HEK293 (cell line): ENCODE measurements around the gene PGS1.

ENCODE experiments used
- CTCF ChIA-PET: fragments of 350-600 bp; formaldehyde crosslinking; extraction: SDS; loops from one replicate; lab custom pipeline; 2021; ENCODE audit warnings: antibody characterized with exemption; lab: Yijun Ruan, JAX
- POLR2A ChIA-PET: fragments of 300-600 bp; formaldehyde crosslinking; extraction: SDS; loops from one replicate; lab custom pipeline; 2020; ENCODE audit warnings: antibody characterized with exemption, inconsistent platforms; lab: Yijun Ruan, JAX
- H3K27ac ChIP-seq: fragments of 200-500 bp; sonication (Bioruptor generic); 2 replicates; pipeline ENCODE4 v1.5.1; 2014; ENCODE audit warnings: low read depth, low read length, control low read depth, inconsistent platforms; ENCODE audit errors: extremely low read depth
- H3K36me3 ChIP-seq, 2 experiments: fragments of 200-500 bp in 1 of 2; sonication (Bioruptor generic) in 1 of 2; 1 replicate in 1 of 2; 2 replicates in 1 of 2; pipeline ENCODE4 v1.5.1; 2014 to 2017; ENCODE audit warnings: inconsistent platforms in 2 of 2, low read length in 2 of 2; ENCODE audit not compliant: control insufficient read depth in 2 of 2, insufficient read depth in 1 of 2
- H3K4me1 ChIP-seq: fragments of 200-500 bp; sonication (Bioruptor generic); 2 replicates; pipeline ENCODE4 v1.5.1; 2014; ENCODE audit warnings: mild to moderate bottlenecking, low read length, inconsistent platforms; ENCODE audit not compliant: control insufficient read depth, insufficient read depth
- H3K4me3 ChIP-seq: 2 replicates; pipeline ENCODE4 v1.5.1; 2011; ENCODE audit warnings: low read depth, mild to moderate bottlenecking, control low read depth, low read length, moderate library complexity
- H3K9me3 ChIP-seq: fragments of 200-500 bp; sonication (Bioruptor generic); 2 replicates; pipeline ENCODE4 v1.5.1; 2014; ENCODE audit warnings: low read depth, low read length, inconsistent platforms; ENCODE audit not compliant: control insufficient read depth, insufficient read depth
- KLF8 ChIP-seq: fragments of 450-650 bp; formaldehyde crosslinking; IDR thresholded peaks from 2 replicates; pipeline ENCODE4 v1.5.1; 2016; ENCODE audit warnings: missing biosample characterization, missing genetic modification characterization
- OSR2 ChIP-seq: fragments of 450-650 bp; formaldehyde crosslinking; IDR thresholded peaks from 2 replicates; pipeline ENCODE4 v1.5.1; 2016; ENCODE audit warnings: missing biosample characterization, missing genetic modification characterization
- RBAK ChIP-seq: fragments of 450-650 bp; formaldehyde crosslinking; IDR thresholded peaks from 2 replicates; pipeline ENCODE4 v1.5.1; 2016; ENCODE audit warnings: missing biosample characterization, missing genetic modification characterization
- SCRT1 ChIP-seq: fragments of 450-650 bp; formaldehyde crosslinking; IDR thresholded peaks from 2 replicates; pipeline ENCODE4 v1.5.1; 2016; ENCODE audit warnings: missing biosample characterization, missing genetic modification characterization, borderline replicate concordance
- SP7 ChIP-seq: fragments of 450-650 bp; formaldehyde crosslinking; IDR thresholded peaks from 2 replicates; pipeline ENCODE4 v1.5.1; 2016; ENCODE audit warnings: missing biosample characterization, missing genetic modification characterization
- ZBTB44 ChIP-seq: fragments of 450-650 bp; IDR thresholded peaks from 2 replicates; pipeline ENCODE4 v1.5.1; 2018; ENCODE audit warnings: missing biosample characterization, mild to moderate bottlenecking, missing genetic modification characterization
- ZFHX2 ChIP-seq: fragments of 450-650 bp; formaldehyde crosslinking; conservative IDR thresholded peaks from 2 replicates; pipeline ENCODE4 v1.5.1; 2016; ENCODE audit warnings: missing biosample characterization, missing genetic modification characterization
- ZNF114 ChIP-seq: fragments of 450-650 bp; formaldehyde crosslinking; IDR thresholded peaks from 2 replicates; pipeline ENCODE4 v1.5.0; 2017; ENCODE audit warnings: missing biosample characterization, missing genetic modification characterization
- ZNF292 ChIP-seq: fragments of 450-650 bp; formaldehyde crosslinking; IDR thresholded peaks from 2 replicates; pipeline ENCODE4 v1.5.1; 2016; ENCODE audit warnings: low read depth, missing biosample characterization, missing genetic modification characterization, borderline replicate concordance
- ZNF426 ChIP-seq: fragments of 450-650 bp; formaldehyde crosslinking; IDR thresholded peaks from 2 replicates; pipeline ENCODE4 v1.5.1; 2017; ENCODE audit warnings: missing biosample characterization, missing genetic modification characterization, mild to moderate bottlenecking, inconsistent platforms, moderate library complexity
- ZNF449 ChIP-seq: fragments of 450-650 bp; formaldehyde crosslinking; IDR thresholded peaks from 2 replicates; pipeline ENCODE4 v1.5.1; 2017; ENCODE audit warnings: missing biosample characterization, mild to moderate bottlenecking, missing genetic modification characterization, moderate library complexity
- ZNF473 ChIP-seq: fragments of 450-650 bp; formaldehyde crosslinking; IDR thresholded peaks from 2 replicates; pipeline ENCODE4 v1.5.1; 2017; ENCODE audit warnings: missing biosample characterization, missing genetic modification characterization
- ZNF654 ChIP-seq: fragments of 450-650 bp; formaldehyde crosslinking; IDR thresholded peaks from 2 replicates; pipeline ENCODE4 v1.5.1; 2016; ENCODE audit warnings: low read depth, missing biosample characterization, missing genetic modification characterization
- ZNF791 ChIP-seq: fragments of 450-650 bp; formaldehyde crosslinking; IDR thresholded peaks from 2 replicates; pipeline ENCODE4 v1.5.1; 2016; ENCODE audit warnings: missing biosample characterization, missing genetic modification characterization
- TF ChIP-seq, protein P1 (sequence below): fragments of 450-650 bp; formaldehyde crosslinking; IDR thresholded peaks from 2 replicates; pipeline ENCODE4 v1.5.1; 2016; ENCODE audit warnings: missing biosample characterization, missing genetic modification characterization
- TF ChIP-seq, protein P2 (sequence below): fragments of 450-650 bp; formaldehyde crosslinking; conservative IDR thresholded peaks from 2 replicates; pipeline ENCODE4 v1.5.1; 2016; ENCODE audit warnings: low read depth, missing biosample characterization, missing genetic modification characterization

The PGS1 gene

DNA sequence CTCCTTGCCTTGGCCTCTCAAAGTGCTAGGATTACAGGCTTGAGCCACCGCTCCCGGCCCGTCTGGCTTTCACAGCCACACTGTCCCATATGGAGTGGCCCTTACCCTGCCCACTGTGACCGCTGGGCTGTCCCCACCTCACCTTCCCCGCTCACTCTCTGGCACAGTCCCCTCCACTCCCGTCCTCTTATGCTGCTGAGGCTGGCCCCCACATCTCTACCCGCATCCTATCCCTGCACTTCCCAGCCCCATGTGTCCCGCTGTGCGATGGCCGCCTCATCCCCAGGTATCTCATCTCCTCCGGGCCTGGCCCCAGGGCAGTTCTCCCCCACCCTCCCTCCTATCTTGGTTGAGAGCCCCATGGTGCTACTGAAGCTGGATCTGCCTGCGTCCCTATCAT is 93.2 kb downstream of the PGS1 start:
- TF ChIP-seq ZNF791 (tag by site-specific recombination) = no peak
- no peak for TF ChIP-seq ZNF449 (tag by site-specific recombination)
- no peak for TF ChIP-seq ZNF654
- no peak for TF ChIP-seq KLF8 (tag by site-specific recombination)
- no peak for TF ChIP-seq OSR2 (tag by site-specific recombination)
- TF ChIP-seq RBAK (tag by site-specific recombination) = no peak
- TF ChIP-seq ZNF292 (tag by site-specific recombination) = no peak
- TF ChIP-seq ZNF473 = no peak
- no peak for TF ChIP-seq ZBTB44 (tag by site-specific recombination)
- no peak for TF ChIP-seq SP7 (tag by site-specific recombination)
- TF ChIP-seq, protein P1, sequence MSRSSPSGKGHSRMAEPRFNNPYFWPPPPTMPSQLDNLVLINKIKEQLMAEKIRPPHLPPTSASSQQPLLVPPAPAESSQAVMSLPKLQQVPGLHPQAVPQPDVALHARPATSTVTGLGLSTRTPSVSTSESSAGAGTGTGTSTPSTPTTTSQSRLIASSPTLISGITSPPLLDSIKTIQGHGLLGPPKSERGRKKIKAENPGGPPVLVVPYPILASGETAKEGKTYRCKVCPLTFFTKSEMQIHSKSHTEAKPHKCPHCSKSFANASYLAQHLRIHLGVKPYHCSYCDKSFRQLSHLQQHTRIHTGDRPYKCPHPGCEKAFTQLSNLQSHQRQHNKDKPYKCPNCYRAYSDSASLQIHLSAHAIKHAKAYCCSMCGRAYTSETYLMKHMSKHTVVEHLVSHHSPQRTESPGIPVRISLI (tag by site-specific recombination) = no peak
- TF ChIP-seq, protein P2, sequence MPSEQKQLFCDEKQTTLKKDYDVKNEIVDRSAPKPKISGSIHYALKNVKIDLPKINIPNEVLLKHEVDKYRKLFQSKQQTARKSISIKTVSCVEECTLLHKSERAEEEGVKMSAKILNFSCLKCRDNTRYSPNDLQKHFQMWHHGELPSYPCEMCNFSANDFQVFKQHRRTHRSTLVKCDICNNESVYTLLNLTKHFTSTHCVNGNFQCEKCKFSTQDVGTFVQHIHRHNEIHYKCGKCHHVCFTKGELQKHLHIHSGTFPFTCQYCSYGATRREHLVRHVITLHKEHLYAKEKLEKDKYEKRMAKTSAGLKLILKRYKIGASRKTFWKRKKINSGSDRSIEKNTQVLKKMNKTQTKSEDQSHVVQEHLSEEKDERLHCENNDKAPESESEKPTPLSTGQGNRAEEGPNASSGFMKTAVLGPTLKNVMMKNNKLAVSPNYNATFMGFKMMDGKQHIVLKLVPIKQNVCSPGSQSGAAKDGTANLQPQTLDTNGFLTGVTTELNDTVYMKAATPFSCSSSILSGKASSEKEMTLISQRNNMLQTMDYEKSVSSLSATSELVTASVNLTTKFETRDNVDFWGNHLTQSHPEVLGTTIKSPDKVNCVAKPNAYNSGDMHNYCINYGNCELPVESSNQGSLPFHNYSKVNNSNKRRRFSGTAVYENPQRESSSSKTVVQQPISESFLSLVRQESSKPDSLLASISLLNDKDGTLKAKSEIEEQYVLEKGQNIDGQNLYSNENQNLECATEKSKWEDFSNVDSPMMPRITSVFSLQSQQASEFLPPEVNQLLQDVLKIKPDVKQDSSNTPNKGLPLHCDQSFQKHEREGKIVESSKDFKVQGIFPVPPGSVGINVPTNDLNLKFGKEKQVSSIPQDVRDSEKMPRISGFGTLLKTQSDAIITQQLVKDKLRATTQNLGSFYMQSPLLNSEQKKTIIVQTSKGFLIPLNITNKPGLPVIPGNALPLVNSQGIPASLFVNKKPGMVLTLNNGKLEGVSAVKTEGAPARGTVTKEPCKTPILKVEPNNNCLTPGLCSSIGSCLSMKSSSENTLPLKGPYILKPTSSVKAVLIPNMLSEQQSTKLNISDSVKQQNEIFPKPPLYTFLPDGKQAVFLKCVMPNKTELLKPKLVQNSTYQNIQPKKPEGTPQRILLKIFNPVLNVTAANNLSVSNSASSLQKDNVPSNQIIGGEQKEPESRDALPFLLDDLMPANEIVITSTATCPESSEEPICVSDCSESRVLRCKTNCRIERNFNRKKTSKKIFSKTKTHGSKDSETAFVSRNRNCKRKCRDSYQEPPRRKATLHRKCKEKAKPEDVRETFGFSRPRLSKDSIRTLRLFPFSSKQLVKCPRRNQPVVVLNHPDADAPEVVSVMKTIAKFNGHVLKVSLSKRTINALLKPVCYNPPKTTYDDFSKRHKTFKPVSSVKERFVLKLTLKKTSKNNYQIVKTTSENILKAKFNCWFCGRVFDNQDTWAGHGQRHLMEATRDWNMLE (tag by site-specific recombination) = no peak
- TF ChIP-seq ZNF426 = no peak
- TF ChIP-seq SCRT1 (tag by site-specific recombination) = no peak
- TF ChIP-seq ZFHX2 (tag by site-specific recombination) = no peak
- TF ChIP-seq ZNF114 (tag by site-specific recombination) = no peak
- TF ChIP-seq, all 188 proteins: peak for 0
- ChIA-PET POLR2A (no interaction called here), CTCF (interaction anchor here (0.6 to 2.6 kb wide), 2 partner anchors 26 to 596 kb away, joined by 3 to 10 read pairs; no protein-coding TSS in a partner anchor)
- Histone ChIP-seq H3K4me1 (no peaks in the 10 kb centered on the region), H3K4me3 (no peak overlapping the region), H3K27ac (no peak overlapping the region), H3K9me3 (no peaks in the 10 kb centered on the region), H3K36me3 (no peaks in the 10 kb centered on the region)
